Stomach (tissue), 4 donors: ENCODE measurements around the gene MED13L.

ENCODE experiments used
- EP300 ChIP-seq: sonication (generic); formaldehyde crosslinking; IDR thresholded peaks from one replicate; pipeline ENCODE4 v1.6.1; 2017; ENCODE audit warnings: antibody characterized with exemption
- POLR2A ChIP-seq, 4 donors: fragments of 450-650 bp; IDR thresholded peaks; one replicate each; pipeline ENCODE4 v1.6.1; 2016; ENCODE audit warnings: antibody characterized with exemption in 4 of 4, control low read depth in 2 of 4, mild to moderate bottlenecking in 1 of 4, moderate library complexity in 1 of 4
- POLR2AphosphoS5 ChIP-seq, 3 donors: sonication (generic); formaldehyde crosslinking; IDR thresholded peaks; one replicate each; pipeline ENCODE4 v1.6.1; 2016; ENCODE audit warnings: antibody characterized with exemption in 3 of 3
- TF ChIP-seq, protein P1 (sequence below), 7 experiments: fragments of 450-650 bp in 4 of 7; fragments of 200-600 bp in 3 of 7; sonication (generic) in 3 of 7; IDR thresholded peaks; one replicate each; pipeline ENCODE4 v1.5.1; 2016 to 2019; ENCODE audit warnings: antibody characterized with exemption in 7 of 7, control low read depth in 2 of 7, mild to moderate bottlenecking in 1 of 7

DNA sequence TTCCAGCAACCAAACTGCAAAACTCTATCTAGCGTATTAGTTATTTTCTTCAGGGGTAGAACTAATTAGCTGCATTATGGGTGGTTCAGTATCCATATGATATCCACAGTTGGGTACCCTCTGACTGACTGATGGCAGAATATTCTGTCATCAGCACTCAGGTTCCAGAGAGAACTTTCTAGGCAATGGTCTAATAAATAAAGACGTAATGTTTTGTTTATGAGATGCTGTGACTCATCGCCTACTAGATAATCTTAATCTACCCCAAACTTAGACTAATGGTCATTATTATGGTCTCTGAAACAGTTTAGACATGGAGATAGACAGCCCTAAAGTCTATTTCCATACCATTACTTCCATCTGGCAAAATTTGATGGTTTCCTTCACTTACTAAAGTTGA lies 220.1 kb downstream of the MED13L start:
- TF ChIP-seq POLR2A (IDR thresholded peaks at IDR 0.05) (no peak), EP300 (no peak), POLR2AphosphoS5 (IDR thresholded peaks at IDR 0.05) (no peak)
- TF ChIP-seq, protein P1, sequence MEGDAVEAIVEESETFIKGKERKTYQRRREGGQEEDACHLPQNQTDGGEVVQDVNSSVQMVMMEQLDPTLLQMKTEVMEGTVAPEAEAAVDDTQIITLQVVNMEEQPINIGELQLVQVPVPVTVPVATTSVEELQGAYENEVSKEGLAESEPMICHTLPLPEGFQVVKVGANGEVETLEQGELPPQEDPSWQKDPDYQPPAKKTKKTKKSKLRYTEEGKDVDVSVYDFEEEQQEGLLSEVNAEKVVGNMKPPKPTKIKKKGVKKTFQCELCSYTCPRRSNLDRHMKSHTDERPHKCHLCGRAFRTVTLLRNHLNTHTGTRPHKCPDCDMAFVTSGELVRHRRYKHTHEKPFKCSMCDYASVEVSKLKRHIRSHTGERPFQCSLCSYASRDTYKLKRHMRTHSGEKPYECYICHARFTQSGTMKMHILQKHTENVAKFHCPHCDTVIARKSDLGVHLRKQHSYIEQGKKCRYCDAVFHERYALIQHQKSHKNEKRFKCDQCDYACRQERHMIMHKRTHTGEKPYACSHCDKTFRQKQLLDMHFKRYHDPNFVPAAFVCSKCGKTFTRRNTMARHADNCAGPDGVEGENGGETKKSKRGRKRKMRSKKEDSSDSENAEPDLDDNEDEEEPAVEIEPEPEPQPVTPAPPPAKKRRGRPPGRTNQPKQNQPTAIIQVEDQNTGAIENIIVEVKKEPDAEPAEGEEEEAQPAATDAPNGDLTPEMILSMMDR (IDR thresholded peaks at IDR 0.05), result no peak
